Urothelium cell line (cell line): Measurements from ENCODE around the gene FARSA.
"Not testable (repeated sequence)": the region's sequence is repeated elsewhere in the genome, so short reads cannot be mapped to it uniquely, and the experiment has no call there.

Experiments used
- DNase-seq: peaks from one replicate; pipeline ENCODE4 v3.0.0; 2011; ENCODE audit warnings: low spot score, mixed read lengths
- FAIRE-seq: peaks from 2 replicates; lab custom pipeline; 2011; peaks lifted over from hg19 to GRCh38; lab: Jason Lieb, UNC

The FARSA gene

DNA sequence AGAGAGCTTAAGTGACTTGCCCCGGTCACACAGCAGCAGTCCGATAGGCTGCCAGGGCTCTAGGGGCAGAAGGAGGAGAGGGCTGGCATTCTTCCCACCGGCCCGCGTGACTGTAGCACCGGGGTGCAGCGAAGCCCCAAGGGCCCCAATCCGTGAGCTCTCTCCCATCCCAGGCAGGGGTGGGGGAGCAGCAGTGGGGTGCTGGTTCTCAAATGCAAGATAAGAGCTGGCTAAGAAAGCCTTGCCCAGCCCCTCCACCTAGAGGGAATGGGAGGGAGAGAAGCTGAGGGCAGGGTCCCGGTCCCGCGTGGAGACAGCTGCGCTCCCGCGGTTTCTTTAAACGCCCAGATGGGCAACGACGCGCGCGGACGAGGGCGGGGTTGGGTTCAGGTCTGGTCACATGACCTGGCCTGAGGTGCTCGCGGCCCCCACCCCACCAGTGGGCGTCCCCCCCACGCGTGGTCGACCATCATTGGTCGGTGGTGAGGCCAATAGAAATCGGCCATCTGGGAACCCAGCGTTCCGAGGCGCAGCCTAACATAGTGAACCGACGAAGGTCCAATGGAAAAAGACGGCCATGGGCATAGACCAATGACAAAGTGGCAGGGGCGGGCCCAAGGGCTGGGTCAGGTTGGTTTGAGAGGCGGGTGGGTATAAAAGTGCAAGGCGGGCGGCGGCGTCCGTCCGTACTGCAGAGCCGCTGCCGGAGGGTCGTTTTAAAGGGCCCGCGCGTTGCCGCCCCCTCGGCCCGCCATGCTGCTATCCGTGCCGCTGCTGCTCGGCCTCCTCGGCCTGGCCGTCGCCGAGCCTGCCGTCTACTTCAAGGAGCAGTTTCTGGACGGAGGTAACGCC is 4.6 kb upstream of the FARSA start, which contains the start of gene CALR:
Gene CALR, plus strand, starts transcription at position 683 of the 852 bp plus-strand sequence. Its CDS starts 71 bp downstream, at position 754.
- FAIRE-seq: peak; percentile 50
- DNase-seq: peak; percentile 94

DNA sequence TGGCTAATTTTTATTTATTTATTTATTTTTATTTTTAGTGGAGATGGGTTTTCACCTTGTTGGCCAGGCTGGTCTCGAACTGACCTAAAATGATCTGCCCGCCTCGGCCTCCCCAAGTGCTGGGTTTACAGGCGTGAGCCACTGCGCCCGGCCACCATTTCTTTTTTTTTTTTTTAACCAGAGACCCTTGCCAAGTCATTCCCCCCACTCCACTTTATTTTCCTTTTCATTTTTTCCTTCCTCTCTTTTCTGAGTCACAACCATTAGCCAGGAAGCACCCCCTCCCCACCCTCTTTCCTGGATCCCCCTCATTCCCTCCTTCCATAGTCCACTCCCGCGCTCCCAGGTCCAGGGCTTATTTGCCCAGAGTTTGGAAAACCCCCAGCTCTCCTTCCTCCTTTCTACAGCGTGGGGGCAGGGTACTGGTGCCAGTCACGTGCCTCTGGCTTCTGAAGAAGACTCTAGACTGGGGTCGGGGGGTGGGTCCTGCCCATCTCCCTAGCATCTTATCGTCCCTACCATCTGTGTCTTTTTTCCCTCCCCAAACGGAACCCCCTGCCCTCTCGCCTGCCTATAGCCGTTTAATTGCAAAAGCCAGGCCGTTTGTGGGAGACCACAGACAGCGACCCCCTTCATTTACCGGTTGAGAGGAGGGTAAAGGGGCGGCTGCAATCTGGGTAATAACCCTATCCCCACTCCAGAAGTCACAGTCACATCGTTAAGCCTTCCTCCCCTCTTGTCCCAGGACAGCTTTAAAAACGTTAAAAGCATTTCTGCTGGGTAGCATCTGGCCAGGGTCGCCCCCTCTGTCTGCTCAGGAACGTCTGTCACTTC is 3.8 kb upstream of the FARSA start:
- FAIRE-seq: no peak

DNA sequence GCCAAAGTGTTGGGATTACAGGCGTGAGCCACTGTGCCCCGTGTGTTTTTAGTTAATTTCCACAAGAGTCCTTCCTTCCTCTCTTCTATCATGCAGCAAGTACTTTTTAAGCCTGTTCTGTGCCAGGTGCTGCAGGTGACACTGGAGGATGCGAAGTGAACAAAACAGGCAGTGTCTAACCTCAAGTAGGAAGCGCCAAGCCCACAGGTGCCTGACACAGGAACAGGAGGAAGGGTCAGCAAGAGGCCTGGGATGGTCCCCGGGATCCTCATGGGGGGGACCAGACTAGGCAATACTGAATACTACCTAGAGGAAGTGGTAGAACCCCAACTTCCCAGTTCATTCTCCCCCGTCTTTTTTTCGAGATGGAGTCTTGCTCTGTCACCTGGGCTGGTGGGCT is 3.1 kb upstream of the FARSA start:
- FAIRE-seq (no peak), DNase-seq (no peak)

More for the DNA sequence above, 3.8 kb upstream of the FARSA start:
- DNase-seq: no peak

DNA sequence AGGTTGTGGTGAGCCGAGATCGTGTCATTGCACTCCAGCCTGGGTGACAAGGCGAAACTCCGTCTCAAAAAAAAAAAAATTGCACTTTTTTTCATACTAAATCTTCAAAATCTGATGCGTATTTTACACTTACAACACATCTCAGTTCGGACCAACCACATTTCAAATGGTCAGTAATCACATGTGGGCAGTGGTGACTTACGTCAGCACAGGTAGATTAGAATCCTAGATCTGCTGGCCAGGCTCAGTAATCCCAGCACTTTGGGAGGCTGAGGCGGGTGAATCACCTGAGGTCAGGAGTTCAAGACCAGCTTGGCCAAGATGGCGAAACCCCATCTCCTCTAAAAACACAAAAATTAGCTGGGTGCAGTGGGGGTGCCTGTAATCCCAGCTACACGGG is 1.6 kb upstream of the FARSA start:
- no peak for FAIRE-seq
- DNase-seq: no peak

DNA sequence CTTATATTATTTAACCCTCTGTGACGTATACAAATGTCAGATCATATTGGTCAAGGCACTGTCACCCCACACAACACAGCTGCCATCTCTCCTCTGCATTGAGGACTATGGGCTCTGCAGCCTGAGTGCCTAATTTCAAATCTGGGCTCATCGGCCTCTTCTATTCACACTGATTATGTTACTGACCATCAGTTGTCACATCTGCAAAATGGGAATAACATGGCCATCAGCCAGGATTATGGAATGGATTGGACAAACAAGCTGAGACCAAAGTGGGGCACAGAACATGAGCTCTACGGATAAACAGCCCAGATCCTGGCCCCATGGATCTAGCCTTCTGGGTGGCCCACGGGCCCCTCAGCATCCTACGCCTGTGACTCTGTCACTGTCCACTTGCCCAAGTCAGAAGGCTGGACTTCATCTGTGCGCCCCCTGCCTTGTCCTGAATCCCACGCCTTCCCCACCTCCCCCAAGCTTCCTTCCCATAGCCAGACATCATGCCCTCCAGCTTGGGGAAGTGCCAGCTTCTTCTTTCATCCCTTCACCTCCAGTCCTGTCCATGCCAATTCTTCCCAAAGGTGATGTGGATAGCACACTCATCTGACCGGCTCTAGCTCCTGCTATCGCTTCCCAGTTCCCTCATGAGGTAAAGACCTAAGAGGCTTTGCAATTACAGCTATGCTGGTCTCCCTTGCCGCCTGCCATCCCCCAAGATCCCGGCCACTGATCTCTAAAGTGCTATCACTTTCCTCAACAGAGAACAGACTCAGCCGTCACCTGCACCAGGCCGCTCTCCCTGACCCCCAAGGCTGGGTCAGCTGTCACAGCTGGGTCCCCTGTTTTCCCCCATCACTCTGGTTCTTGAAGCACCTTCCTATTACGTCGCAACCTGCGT is 872 bp downstream of the FARSA start:
- DNase-seq: no peak
- FAIRE-seq: no peak

DNA sequence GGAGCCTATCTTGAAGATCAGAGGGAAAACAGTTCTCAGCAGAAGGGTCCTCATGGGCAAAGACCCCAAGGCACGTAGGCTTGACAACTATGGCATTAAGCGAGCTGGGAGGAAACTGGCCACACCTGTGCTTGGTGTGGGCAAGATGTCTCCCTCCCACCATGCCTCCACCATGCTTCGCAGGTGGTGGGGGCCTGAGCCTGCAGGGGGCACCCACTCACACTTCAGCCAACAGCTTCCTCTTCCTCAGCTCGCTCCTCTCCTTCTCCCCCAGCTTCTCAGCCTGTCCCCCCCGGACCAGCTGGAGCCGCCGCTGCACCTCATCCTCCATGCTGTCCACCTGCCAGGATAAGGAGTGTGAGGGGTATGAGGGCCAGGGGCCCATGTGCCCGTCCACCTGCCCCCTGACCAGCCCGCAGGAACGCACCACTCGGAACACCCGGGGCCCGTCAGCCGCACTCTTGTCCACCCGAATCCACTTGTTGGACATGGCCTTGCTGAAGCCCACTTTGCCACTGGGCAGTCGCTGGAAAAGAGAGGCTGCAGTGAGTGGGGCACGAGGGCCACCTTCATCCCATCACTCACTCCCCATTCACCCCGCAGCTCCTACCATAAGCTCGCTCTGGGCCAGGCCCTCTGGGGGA is 3.4 kb downstream of the FARSA start:
- FAIRE-seq (no peak), DNase-seq (no peak)

DNA sequence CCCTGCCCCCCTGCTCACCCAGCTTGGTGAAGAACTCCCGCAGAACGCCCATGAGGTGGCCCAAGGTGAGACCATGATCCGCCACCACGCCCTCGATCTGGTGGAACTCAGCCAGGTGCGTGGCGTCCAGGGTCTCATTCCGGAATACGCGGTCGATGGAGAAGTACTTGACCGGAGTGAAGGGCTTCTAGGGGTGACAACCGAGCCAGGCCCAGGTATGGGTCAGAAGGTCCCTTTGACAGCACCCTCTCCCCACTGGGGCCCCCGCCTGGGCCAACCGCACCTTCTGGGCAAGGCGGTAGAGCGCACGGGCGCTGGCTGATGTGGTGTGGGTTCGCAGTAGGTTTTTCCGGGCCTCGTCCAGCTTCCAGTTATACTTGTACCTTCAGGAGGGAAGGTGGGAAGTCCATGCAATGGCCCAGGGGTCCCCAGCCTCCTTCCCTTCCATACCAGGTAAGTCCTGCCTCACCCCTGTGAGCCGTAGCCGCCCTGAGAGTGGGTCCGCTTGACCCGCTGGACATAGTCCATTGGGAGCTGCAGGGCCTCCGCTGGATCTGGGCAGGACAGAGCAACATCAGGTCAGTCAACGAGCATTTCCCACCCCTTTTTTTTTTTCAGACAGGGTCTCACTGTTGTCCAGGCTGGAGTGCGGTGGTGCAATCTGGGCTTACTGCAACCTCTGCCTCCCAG is 8.7 kb downstream of the FARSA start:
- FAIRE-seq (no peak), DNase-seq (no peak)

DNA sequence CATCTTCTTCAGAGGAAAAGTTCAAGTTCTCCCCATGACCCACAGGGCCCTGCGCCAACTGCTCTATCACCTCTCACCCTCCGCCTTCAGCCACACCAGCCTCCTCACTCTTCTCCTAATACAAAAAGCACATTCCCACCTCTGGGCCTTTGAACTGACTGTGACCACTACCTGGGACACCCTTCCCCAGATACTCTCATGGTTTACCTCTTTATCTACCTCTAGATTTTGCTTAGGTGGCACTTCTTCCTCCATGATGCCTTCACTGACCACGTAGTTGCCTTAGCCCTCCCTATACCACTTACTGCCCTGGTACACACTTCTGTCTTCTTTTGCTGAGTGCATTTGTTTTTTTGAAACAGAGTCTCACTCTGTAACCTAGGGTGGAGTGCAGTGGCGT is 10.6 kb downstream of the FARSA start:
- DNase-seq (no peak), FAIRE-seq (no peak)

DNA sequence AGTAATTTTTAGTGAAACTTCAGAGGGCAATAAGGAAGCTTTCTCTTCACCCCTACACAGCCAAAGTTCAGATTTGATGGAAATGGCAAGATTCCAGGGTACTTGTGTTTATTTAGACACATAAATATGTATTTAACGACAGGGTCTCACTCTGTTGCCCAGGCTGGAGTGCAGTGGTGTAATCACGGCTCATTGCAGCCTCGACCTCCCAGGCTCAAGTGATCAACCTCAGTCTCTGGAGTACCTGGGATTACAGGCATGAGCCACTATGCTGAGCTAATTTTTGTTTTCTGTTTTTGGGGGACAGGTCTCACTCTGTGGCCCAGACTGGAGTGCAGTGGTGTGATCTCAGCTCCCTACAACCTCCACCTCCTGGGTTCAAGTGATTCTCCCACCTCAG is 12.5 kb downstream of the FARSA start:
- DNase-seq (no peak), FAIRE-seq (no peak)

DNA sequence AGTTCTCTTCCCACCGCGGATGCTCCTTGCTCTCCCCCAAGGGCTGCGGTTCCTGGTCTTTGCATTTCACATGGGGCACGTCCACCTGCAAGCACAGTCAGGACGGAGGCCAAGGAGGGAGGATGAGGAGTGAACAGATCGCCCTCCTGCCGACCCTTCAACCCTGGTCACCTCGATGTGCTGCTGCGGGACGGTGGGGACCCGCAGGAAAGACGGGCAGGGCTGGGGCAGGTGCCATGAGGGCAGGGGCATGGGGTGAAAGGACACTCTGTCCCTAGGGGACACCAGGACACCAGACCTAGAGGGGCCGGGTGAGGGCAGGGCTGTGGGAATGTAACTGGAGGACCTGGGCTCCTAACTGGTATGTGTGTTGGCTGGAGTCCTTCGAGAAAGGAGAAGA is 15.3 kb downstream of the FARSA start:
- no peak for DNase-seq
- FAIRE-seq: no peak

DNA sequence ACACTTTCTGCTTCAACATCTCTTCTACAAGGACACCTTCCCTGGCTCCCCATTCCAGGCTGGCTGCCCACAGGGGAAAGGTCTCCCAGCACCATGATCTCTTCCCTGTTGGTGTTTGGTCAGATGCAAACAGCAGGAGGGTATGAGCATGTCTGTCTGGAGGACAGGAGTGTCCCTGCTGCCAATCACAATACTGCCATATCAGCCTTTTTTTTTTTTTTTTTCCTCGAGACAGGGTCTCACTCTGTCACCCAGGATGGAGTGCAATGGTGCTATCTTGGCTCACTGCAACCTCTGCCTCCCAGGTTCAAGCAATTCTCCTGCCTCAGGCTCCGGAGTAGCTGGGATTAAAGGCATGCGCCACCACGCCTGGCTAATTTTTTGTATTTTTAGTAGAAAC is 17.7 kb downstream of the FARSA start:
- not testable (repeated sequence) for DNase-seq, FAIRE-seq

DNA sequence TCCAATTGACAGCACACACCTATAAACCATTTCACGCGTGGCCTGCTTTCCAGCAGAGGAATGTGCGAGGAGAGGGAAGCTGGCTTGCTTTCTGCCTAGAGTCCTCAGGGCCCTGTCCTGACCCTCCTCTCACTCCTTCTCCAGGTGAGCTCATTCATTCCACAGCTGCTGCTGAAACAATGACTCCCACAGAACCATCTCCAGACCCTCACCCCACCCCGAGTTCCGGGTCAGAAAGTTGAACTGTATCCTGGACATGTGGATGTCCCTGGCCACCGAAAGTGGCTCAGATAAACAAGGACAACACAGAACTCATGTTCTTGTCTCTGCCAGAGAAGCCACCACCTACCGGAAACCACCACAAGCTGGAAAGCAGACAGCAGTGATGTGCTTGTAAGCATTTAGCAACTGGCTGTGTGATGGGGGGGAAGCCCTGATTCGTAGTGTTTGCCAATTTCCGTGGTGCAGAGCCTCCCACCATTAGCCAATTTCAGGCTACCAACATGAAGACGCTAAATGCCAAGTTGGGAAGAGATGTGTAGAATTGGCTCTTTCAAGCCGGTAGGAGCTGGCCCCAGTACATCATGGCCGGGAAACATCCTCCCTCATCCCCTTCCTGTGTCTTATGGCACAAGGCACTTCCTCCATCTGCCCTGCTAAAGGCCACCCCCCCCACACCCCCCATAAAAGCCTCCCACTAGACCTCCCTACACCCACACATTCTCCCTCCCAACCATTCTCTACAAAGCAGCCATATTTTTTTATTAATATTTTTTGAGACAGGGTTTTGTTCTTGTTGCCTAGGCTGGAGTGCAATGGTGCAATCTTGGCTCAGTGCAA is 19.4 kb downstream of the FARSA start:
- DNase-seq (no peak), FAIRE-seq (no peak)

DNA sequence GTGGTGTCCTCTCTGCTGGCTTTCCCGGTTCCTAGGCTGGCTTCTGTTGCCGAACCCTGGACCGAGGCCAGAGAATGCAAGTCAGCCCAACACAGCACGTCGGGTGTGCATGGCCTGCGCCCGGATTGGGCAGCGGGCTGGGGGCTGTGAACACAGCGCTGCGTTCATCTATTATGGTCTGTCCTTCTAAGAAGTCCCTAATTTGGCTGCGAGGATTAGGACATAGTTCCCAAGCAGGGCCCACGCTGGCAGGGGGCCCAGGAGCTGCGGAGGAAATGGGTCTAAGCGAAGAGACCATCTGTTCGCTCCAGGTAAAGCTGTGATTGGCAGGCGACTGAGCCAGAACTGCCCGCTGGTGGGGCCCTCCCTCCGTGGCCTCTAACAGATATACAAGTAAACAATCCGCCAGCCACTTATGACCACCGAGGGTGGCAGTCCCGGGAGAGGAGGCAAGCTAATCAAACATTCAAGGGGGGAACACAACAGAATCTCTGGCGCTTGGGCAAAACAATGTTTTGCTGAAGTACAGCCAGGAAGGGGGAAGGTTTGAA is 20.4 kb downstream of the FARSA start:
- no peak for FAIRE-seq

DNA sequence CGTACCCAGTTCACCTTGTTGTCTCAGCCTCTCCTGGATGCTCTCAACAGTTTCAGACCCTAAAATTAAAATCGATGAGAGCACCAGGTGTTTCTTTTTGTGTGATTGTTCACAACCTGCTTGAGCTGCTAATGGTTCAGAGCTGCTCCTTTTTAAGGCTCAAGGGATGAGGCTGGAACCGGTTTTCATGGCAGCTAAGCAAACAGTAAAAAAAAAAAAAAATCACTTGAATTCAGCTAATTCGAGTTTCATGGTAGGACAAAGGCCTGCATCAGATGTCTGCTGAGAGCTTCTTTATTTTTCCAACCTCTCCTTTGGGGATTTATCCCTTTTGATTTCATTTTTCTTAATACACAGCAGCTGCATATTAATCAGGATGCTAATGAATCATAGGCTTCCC is 20.9 kb downstream of the FARSA start:
- FAIRE-seq (no peak), DNase-seq (no peak)

More for the DNA sequence above, 20.4 kb downstream of the FARSA start:
- DNase-seq: no peak

DNA sequence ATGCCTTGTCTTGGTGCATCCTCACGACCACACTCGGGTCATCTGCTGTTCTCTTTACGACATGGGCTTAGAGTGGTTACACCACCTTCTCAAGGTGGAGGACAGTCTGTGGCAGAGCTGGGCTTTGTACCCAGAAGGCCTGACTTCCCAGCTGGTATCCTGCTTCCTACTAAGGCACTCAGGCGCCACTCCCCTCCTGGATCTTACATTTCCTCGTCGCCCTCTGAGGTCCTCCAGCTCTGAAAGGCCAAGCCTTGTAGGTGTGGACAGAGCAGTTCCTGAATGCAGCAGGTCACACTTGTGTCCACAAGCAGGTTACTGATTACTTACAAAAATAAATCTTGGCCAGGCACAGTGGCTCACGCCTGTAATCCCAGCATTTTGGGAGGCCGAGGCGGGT is 26.3 kb downstream of the FARSA start:
- DNase-seq (no peak), FAIRE-seq (no peak)

DNA sequence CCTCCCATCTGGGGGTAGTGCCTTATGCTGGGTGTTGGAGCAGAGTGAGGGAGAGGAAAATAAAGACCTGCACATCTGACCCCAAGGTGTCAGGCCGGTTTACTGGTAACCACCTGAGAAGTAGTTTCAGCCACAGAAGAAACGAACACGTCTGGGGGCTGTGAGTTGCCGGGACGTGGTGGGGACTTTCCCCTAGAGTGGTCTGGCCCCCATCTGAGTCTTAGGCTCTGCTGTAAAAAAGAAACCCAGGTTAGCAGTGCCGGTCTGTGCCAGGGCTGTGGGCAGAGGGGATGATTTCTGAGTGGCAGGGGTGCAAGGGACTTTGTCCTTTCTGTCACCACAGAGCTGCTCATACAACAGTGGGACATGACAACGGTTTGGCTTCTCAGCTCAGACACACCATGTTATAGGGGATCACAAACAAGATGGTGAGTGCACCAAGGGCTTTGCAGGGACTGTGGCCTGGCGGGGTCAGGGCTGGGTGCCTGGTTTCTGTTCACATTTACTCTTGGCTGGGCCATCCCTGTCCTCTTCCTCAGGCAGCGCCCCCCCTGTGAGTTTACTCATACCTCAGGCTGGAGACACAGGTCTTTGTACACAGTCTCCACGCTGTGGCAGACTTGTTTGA is 33.5 kb downstream of the FARSA start:
- FAIRE-seq (no peak), DNase-seq (no peak)

DNA sequence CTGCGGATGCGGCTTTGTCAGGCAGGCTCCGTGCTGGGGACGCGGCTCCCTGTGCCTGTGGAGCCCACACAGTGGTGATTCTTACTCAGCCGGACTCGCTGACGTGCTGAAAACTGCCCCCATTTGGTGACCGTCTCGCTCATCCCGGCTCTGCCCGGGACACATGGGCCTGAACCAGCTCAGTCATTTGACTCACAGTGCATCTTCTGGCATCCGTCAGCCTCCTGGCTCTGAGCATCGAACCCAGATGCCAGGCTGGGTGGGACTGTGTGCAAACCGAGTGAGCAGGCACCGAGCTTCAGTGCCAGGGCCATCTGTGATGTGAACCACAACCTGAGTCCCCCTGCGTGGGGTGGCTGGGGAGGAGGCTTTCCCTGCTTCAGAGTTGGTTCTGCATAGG is 37.1 kb downstream of the FARSA start:
- FAIRE-seq (no peak), DNase-seq (no peak)

DNA sequence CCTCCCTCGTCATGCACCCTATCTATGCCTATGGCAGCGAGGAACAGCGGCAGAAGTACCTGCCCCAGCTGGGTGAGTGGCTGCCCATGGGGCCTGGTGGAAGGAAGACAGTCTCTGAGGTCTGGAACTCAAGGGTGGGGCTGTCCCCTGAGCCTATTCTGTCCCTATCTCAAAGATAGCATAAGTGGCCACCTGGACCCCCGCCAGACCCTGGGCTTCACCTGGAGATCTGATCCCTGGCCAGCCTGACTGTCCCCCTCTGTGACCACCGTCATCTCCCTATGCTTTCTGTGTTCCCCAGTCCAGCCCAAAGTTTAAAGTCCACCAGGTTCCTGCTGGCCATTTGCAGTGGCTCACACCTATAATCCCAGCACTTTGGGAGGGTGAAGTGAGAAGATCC is 39.9 kb downstream of the FARSA start:
- DNase-seq: no peak
- no peak for FAIRE-seq
